Activated gamma-delta T cell treated with Interleukin-2 at 50 U/mL for 16 hours (primary cell): ENCODE data around the gene FLT3.

Experiments used
- DNase-seq: peaks from one replicate; pipeline ENCODE4 v3.0.0-alpha.2; 2020

The FLT3 gene

GRCh38 chr13:28000567-28000966 lies 99.8 kb downstream of the FLT3 start:
- DNase-seq, result no peak

- no peak for DNase-seq
Observed at GRCh38 chr13:27997904-27998522, 102.4 kb downstream of the FLT3 start.

DNA sequence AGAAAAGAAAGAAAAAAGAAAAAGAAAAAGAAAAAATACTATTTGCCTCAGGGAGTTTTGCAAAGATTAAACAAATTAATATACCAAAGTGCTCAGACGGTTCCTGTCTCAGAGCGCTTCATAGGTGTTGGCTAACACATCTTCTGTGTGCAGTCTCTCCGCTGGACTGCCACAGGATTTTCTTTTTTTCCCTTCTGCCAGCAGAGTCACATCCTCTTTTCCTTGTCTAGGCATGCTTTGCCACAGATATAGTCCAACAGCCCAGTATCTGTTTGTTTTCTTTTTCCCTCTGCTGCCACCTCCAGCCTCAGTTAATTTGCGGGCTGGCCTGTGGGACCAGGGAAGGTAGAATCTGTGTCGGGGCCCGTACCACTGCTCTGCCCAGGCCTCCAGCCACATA lies 108.5 kb downstream of the FLT3 start:
- no peak for DNase-seq

GRCh38 chr13:27988520-27988919 lies 111.9 kb downstream of the FLT3 start, which contains the start of gene URAD:
Gene URAD, minus strand, starts transcription at chr13:27988693. Its CDS starts 56 bp downstream, at chr13:27988637.
- DNase-seq, result no peak

DNA sequence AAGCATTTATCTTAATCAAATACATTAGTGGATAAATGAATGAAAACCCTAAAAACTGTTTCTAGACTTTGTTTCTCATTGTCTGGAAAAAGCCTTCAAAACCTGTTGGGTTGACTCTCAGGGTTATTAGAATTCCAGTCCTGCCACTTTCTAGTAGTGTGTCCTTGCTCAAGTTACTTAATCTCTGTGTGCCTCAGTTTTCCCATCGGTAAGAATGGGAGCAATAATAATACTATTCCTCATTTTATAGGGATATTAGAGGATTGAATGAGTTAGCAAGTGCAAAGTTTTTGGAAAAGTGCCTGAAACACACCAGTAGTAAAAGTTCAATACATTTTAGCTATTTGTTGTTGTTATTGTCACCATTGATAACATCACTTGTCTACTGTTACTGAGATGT lies 114.8 kb downstream of the FLT3 start:
- no peak for DNase-seq

DNA sequence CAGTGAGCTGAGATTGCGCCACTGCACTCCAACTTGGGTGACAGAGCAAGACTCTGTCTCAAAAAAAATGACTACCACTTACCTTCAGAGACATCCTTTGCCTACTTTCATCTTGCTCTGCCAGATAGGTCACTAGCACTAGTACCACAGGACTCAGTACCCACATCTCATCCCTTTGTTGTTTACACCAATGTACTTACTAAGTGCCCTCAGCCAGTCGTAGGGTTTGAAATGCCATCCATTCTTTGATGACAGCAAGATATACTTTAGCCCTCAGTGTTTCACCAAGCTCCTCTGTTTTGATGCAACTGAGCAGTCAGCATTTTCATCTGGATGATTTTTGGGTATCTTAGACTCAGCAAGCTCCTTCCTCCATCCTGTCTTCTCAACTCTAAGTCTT lies 118.0 kb downstream of the FLT3 start:
- no peak for DNase-seq

DNA sequence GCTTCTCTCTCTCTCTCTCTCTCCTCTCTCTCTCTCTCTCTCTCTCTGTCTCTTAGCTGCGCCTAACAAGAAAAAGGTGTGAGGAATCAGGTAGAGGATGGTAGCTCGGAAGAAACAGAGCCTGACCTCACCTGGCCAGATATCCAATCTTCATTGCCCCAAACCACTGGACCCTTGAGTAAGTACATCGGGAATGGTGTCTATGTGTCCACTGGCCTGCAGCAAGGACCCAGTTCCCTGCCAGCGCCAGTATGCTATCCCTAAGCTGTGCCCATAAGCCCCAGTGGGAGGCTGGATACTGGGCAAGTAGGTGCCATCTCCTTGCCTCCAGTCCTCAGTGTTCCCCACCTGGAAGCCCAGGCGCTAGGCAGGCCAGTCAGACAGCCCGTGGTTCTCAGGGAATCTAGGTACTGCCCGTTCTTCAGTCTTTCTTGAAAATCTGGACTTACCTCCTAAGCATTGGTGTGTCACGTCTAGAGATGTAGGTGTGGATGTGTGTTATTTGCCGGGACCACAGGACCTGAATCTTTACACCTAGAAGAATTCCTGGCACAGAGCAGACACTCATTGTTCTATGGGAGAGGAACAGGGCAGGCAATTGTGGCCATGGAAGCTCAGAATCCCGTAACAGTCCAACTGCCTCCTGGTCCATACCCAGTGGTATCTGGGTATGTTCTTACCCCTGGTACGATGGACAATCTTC lies 119.2 kb downstream of the FLT3 start:
- no peak for DNase-seq

DNA sequence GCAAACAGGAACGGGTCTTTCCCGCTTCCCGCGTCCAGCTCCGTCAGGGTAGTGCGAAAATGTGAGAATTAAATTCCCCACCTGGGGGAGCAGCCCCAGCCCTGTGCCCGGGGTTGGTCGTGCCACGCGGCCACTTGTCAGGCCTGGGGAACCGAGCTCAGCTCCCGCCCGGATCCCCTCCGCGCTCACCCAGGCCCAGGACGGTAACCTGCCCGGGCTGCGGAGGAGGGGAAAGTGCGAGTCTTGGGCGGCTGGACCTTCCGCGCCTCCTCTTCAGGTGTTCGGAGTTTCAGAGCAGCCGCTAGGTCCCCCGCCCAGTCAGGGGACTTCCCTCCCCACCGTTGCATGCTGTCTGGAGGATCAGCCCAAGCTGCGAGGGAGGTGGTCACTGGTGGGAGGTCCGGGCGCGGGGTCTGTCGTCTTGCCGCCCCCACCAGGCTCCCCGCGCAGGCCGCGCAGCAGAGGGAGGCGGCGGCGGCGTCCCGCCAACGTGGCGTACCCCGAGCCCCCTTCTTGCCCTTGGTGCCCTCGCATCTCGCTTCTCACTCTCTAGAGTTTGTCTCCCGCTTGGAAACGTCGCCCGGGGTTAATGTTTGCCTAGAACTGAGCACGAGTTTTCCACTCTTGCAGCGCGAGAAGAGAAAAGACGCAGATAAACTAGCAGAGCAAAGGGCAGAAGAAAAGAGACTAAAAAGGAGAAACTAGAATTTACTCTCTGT lies 119.9 kb downstream of the FLT3 start:
- DNase-seq, result no peak

DNA sequence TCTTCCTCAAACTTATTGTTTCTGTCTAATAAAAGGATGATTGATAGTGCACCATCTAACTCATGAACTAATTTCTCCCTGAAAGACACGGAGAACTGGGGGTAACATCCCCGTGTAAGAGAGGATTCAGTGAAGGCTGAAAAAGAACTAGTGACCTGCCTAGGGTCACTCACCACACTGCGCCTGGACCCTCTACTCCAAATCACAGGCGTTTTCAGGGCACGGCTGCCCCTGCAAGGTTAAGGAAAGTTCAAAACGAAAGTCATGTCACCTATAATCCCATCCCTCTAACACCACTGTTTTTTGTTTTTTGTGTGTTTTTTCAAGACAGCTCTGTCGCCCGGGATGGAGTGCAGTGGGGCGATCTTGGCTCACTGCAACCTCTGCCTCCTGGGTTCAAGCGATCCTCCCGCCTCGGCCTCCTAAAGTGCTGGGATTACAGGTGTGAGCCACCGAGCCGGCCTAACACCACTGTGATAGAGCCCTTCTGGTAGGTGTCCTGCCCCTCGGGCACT lies 120.6 kb downstream of the FLT3 start:
- no peak for DNase-seq

DNA sequence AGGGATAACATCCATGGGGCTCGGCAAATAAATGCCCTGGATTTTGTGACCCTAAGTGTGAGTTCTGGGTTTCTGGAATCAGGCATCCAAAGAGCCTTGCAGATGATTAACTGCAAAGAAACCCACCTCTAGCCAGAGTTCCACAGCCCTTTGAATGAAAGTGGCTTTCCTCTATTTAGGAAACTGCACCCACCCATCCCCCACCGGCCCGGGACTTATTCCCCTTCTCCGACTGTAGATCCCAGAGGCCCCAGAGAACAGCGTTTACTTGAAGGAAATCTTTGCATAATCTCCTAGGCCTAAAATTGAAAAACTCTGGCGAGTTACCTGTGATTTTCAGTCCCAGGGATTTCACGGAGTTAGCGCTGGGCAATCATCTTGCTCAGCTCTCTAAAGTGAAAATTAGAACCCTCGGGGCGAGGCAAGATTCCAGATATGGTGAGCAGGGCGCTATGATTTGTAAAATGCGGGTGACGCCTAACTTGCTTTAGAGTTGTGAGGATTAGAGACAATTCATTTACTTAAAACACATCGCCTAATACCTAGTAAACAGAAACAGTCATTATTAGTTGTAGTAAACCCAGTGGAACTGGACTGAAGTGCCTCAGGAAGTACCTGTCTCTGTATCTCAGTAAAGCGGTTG lies 121.3 kb downstream of the FLT3 start:
- DNase-seq, result no peak

DNA sequence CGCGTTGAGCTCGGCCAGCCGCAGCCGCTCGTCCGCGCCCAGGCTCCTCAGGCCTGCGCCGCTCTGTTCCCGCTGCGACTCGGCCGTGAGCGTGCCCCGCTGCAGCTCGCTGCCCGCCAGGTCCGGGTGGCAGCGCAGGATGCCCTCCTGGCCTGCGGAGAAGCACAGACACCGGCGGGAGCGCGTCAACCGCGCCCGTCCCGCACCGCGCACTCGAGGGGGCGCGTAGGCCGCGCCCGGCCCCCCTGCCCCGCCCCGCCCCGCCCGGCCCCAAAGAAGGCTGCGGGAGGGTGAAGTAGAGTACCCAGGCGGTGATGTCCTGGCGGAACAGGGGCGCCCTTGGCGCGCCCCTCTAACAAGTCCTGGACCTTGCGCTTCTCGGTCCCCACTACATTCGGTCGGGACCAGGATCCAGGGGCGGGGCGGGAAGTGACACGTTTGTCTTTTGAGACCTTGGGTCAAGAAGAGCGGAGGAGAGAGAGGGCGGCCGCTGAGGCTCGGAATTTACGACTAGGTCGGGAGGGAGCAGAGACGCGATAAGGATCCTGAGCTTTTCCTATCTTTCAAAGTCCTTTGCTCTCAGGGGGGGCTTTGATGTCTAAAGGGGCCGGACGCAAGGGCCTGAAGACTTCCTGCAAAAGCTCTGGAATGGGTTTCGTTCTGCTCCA lies 121.9 kb downstream of the FLT3 start:
- DNase-seq, result no peak

- DNase-seq, result no peak
Observed at GRCh38 chr13:27977476-27978300, 122.7 kb downstream of the FLT3 start.

DNA sequence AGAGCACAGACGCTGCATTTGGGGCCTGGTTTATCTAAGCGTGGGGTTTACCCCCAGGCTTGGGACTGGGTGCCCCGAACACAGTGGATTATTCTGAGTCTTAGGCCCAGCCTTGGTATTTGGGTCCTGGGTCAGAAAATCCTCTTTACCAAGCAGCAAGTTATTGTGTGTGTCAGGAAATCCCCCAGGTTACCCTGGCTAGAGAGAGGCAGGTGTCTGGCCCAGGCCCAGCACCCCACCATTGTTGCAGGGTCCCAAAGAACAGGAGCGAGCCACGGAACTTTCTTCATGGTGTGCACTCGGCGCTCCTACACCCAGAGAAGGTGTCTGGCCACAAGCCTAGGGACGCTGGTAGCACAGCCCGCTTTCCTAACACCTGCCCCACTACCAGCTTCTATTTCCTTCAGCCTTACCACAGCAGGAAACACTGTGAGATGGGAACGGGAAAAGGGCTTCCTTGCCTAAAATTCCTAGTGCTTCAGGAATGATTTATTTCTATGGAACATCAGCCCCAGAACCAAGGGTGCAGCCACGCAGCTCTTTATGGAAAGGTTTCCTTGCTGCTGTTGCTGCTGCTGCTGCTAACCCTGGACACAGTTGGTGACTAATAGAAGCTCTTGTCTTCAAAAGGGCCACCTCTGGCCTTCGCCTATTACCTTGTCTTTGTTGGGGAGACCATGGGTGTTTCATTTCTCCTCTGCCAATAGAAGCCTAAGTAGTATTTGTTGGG lies 123.8 kb downstream of the FLT3 start:
- no peak for DNase-seq

DNA sequence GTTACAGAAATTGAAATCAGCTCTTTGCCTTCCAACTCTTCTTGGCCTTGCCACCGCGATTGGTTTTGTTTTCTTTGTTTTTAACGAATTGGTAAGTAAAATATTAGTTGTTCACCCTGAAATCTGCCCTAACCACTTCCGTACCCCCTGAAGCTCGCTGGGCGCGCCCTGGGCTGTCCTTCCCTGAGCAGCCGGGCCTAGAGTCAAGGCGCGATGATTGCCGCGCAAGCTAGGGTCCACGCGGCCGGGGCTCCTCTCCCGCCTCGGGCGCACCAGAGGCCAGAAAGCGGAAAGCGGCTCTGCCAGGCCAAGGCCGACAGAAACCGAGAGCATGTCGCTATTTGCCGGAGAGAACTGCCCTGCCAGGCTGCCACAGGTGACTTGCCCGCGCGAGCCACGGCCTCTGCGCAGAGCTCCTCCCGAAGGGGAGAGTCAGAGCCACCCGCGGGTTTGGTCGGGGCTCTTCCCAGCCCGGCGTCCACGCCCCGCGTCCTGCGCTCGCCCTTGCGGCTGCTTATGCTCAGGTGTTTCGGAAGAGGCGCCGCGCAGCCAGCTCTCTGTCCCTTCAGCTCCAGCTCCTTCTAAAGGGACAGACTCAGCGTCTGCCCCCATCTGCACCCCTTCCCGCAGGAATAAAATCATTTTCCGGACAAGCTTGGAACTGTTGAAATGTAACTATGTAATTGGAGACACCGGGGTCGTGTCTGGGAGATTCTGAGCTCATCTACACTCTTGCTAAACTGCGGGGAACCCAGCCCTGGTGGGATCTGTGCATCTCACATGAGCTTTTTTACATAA lies 124.6 kb downstream of the FLT3 start:
- DNase-seq, result no peak

DNA sequence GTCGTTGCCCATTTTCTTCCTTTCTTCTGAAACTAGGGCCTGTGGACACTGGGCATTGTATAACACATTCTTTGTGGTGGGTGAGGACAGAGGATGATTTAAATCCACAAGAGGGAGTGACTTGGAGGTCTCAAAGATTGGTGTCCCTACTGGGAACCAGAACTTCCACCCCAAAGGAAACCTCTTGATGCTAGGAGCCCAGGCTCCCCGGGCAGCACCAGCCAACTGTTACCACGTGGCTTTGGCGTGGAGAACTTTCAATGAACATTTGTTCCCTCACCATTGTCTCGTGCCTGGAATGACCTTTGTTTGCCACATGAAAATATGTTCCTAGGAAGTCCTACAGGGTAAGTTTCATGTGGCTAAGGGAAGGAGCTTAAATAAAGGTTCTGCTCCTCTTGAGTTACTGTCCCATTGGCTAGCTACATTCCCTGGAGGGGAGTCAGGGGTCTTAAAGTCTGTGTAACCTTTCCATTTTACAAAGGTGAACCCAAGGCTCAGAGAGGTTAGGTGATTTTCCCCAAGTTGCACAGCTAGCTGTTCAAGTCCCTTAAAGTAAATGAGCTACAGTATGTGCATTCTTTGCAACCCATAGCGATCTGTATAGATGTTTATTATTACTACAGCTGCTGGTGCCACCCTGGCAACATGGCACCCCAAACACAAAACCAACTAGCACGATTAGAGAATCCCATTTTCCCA lies 126.3 kb downstream of the FLT3 start:
- no peak for DNase-seq

- no peak for DNase-seq
Observed at GRCh38 chr13:27973291-27973690, 127.1 kb downstream of the FLT3 start.

DNA sequence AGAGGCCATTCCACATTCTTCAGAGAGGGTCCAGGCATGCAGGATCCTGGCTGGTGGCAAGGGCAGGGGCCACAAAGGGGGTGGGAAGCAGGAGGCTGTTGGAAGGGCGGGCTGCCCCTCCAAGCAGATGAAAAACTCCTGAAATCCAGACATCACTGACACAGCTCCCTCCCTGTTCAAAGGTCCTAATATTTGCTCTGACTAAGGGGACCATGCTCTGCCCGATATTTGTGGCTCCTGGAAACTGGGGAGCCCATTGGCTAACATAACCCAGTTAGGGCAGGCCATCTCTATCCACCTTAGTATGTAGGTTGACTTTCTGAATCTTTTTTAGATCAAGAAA lies 127.9 kb downstream of the FLT3 start:
- no peak for DNase-seq

GRCh38 chr13:27971776-27972477 lies 128.4 kb downstream of the FLT3 start:
- no peak for DNase-seq

DNA sequence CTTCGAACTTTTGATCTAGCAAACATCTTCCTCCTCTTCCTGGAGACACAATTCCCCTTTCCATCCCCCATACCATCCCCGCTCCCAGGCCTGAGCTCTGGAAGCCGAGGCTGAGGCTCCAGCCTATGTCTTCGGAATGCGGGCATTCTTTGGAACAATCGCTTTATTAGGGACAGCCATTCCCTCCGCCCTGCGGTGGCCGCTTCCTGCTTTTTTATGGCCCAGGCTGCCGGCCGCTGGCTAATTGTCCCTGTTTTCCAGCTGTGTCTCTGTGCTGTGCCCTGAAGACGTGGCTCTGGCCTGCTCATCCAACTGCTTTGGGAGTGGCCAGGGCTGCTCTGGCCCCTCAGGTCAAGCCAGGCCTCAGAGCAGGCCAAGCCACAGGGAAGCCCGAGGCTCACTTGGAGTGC lies 129.1 kb downstream of the FLT3 start:
- DNase-seq, result no peak
